GM21526 (cell line): ENCODE measurements around the gene MYO7A.

Source experiments
- ATAC-seq: cut with Tn5 transposase; IDR thresholded peaks from one replicate; pipeline ENCODE4 v1.9.1; 2021; ENCODE audit warnings: moderate library complexity; ENCODE audit not compliant: unreplicated experiment, low FRiP score

Gene MYO7A

GRCh38 chr11:77144196-77144856 is 16.3 kb downstream of the MYO7A start:
- ATAC-seq = no peak

DNA sequence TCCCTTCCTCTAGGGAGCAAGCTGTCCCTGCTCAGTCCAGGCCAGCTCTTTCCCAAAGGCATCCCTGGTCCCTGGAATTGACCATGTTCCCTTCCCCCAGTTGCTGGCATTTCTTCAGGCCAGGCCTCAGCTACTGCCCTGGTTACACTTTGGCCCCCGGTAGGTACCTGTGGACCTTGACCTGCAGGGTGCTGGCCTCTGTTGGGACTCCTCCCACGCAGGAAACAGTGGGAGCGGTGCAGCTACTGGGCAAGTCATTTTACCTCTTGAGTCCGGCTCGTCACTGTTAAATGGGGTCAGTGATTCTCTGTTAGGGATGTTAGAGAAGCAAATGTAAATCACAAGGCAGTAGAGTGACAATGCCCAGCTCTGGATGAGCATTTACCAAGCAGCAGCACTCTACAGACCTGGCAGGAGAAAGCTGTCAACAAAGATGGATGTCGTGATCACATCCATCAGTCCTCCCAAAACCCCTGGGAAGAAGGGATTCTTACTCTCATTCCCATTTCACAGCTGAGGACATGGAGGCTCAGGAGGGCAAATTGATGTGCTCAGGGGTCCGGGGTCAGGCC is 16.9 kb downstream of the MYO7A start:
- no peak for ATAC-seq

DNA sequence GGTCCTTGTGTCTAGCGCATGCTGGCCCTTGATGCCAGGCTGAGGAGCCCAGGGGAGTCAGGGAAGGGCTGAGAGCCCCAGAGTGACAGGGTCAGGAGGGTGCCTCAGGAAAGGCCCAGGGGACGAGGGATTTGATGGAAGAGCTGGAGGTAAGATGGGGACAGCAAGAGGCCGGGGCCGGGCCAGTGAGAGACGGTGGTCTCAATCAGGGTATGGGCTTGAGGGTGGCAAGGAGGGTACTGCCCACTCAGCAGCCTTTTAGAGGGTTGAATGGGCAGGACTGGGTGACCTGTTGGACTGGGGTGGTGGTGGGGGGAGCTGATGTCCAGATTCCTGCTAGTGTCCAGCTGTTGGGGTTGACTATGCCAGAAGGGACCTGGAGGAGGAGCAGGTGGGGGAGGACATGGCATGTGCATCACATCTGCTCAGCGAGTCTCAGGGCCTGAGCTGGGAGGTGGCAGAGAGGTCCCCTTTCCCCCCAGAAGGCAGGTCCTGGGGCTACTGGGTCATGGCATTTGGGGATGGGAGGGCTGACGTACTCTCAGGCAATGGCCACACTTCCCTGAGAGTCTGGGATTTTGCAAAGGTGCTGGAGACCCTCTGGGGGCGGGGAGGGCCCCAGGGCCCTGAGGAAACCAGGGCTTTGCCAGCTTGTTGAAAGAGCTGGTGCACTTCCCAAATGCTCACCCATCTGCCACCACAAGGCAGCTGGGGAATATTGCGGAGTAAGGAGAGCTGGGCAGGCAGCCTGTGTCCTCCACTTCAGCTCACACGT is 18.4 kb downstream of the MYO7A start:
- ATAC-seq = no peak

DNA sequence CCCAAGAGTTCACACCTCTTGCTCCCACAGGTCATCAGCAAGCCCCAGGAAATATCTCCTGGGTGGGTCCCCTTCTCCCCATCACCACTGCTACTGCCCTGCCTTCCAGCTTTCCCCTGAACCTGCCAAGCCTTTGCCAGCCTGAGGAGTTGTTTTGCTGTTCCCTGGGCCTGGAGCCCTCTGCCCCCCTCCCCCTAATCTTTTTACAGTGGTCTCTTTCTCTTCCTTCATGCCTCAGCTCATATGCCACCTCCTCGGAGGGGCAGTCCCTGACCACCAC is 18.9 kb downstream of the MYO7A start:
- ATAC-seq = no peak

DNA sequence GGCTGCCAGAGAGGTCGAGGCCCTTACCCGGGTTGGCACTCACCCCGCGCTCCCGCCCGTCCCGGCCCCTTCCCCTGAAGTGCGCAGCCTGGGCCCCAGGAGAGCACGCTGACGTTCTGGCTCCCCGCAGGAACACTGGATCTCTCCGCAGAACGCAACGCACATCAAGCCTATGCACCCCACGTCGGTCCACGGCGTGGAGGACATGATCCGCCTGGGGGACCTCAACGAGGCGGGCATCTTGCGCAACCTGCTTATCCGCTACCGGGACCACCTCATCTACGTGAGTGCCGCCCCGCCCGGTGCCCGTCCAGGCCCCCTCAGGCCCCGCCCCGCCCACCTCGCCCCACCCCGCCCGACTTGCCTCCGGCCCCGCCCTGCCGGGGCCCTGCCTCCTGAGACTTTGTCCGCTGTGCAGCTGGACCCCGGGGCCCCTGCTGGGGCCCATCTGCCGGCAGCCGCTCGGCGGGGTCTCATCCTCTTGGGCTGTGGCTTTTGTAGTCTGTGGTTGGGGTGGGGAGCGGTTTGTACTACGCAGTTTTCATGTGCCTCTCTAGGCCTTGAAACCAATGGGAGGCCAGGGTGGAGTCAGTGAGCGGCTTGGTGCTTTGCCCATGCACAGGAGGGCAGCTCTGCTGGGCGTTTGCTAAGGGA is 19.7 kb downstream of the MYO7A start:
- ATAC-seq = no peak

DNA sequence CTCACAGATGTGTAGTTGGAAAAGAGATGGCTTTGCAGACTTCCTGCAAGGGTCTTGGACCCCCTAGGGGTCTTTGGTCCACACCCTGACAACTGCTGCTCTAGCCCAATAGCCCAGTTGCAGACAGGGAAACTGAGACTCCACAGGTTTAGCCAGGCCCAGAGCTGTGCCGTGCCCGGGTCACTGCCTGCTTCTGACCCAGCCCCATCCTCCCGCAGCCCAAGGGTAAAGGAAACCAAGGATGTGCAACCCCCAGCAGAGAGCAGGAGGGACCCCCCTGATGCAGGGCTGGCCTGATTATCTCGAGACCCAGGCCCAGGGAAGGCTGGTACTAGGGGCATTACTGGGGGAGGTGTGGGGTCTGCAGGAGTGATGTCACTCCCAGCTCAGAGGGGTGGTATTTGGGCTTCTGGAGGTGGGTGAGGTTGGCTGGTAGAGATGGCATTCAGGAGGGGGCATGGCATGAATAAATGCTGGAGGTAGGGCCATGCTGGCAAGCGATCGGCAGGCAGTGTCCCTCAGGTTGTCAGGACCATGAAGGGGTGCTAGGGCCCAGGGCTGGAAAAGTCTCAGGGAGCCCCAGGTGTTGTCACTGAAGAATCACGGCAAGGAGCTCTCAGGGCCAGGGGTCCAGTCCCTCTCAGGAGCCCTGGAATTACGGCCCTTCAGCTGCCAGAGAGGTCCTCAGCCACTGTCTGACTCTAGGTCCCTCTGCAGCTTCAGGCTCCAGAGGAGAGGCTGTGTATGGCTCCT is 21.1 kb downstream of the MYO7A start:
- no peak for ATAC-seq

- no peak for ATAC-seq
Observed at GRCh38 chr11:77149716-77150392, 21.8 kb downstream of the MYO7A start.

GRCh38 chr11:77150836-77151235 is 22.8 kb downstream of the MYO7A start:
- ATAC-seq = no peak

DNA sequence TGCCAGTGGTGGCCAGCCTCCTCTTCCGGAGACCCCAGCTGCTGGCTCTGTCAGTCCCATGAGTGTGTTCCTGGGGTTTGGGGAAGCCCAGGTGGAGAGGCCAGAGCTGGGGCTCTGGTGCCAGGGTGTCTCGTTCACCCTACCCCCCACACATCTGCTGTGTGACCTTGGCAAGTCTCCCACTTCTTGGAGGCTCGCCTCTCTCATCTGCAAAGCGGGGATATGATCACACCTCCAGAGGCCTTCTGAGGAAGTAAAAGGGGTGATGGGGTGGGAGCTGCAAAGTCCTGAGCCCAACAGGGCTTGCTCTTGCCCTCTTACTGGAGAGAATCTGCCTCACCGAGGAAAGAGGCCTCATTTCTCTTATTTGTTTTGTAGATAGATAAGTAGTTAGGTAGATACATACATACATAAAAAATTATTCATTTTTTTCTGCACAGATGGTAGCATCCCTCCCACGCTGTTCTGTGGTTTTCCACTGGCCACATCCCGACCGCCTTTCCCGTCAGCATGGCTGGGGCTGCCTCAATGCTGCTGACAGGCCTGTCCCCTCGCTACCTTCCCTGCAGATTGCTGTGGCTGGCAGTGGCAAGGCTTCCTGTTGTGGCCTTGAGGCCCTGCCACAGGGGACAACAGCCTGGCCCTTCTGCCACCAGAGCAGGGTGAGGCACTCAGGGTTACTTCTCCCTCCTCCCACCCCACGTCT is 23.9 kb downstream of the MYO7A start:
- ATAC-seq = no peak

GRCh38 chr11:77152846-77153245 is 24.8 kb downstream of the MYO7A start:
- ATAC-seq = no peak

DNA sequence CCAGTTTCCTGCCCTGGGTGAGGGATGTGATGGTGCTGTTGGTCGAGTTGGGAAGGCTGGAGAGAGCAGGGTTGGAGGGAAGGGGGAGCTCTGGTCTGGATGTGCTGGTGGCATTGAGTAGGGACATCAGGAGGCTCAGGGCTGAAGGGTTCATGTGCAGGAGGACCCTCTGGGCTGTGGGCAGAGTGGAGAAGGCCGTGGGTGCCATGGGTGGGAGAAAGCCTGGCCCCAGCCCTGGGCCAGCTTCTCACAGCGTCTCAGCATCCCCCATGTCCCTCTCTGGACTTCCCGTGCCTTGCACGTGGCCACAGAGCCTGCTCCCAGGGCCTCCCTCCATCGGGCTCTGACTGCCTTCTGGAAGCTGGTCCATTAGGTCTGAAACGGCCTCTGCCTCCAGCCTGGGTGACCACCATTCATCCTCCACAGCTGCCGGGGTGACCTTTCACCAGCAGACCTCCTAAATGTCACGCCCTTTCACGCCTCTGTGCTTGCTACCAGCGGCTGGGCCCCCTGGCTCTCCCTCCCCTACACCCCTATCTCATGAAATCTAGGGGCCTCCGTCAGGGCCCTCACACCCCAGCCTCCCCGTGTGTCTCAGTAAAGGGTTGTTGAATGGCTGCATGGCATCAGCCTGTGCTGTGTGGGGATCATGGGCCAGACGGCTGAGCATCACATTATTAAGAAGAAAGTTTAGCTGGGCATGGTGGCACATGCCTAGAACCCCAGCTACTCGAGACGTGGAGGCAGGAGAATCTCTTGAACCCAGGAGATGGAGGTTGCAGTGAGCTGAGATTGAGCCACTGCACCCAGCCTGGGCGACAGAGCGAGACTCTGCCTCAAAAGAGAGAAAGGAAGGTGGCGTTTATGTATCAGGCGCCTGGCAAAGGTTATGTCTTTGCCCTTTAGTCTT is 25.5 kb downstream of the MYO7A start:
- ATAC-seq = no peak

DNA sequence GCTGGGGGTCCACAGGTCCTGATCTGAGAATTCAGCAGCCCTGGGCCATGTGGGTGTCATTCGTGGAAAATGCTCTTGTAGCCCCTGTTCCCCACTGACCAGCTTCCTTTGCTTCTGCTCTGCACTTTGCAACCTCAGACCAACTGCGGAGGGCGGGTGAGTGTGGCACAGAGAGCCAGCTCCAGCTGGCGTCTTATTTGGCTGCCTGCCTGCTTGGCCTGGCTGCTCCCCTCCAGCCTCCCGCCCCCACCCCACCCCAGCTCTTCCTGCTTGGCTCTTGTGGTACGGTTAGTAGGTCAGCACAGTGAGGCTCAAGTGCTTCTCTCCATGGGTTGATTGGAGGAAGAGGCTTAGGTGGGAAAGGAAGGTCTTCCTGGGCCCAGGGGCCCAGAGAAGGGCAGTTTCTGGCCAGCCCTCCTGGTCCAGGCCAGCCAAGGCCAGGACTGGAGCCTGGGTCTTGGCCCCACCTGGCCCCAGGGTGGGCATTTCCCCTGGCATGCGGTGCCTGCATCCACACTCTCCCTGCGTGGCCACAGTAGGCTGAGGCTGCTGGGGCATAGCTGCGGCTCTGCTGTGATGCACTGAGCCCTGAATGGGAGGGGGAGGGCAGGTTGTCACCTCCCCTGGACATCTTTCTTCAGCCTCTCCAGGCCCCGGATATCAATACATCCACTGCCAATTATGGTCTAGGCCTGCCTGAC is 26.5 kb downstream of the MYO7A start:
- no peak for ATAC-seq

GRCh38 chr11:77155082-77155475 is 27.0 kb downstream of the MYO7A start:
- ATAC-seq = no peak

DNA sequence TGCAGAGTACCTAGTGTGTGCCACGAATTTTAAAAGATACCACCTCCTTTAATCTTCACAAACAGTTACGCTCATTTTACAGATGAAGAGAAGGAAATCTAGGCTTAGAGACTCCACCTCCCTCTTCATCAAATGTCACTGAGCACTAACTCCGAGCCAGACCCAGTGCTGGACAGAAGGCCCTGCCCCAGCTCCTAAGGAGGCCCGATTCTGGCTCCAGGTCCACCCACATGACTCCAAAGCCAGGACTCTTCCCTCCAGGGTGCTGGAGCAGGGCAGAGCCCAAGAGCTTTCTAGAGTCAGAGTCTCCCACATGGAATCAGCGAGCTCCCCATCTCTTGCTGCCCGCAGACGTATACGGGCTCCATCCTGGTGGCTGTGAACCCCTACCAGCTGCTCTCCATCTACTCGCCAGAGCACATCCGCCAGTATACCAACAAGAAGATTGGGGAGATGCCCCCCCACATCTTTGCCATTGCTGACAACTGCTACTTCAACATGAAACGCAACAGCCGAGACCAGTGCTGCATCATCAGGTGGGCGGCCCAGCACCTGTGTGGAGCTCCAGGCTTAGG is 27.6 kb downstream of the MYO7A start:
- ATAC-seq = no peak

DNA sequence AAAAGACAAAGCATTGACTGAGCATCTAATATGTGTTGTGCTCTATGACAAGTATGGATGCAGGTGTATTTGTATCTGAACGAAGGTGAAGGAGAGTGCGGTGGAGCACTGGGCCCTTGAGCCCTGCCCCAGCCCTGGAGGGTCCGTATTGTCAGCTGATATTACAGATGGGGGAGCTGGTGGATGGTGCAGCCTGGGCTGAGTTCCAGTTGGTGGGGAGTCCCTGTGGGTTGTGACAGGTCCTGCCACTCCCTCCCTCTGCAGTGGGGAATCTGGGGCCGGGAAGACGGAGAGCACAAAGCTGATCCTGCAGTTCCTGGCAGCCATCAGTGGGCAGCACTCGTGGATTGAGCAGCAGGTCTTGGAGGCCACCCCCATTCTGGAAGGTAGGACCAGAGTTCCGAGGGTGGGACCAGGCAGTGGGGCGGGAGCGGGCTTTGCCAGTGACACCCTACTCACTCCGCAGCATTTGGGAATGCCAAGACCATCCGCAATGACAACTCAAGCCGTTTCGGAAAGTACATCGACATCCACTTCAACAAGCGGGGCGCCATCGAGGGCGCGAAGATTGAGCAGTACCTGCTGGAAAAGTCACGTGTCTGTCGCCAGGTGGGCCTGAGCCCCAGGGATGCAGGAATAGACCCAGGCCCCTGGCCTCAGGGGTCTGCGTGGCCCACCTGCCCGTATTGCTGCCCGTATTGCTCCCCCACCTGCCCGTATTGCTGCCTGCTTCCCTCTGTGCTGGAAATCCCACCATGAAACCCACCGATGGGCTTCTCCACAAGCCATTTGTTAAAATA is 28.6 kb downstream of the MYO7A start:
- ATAC-seq = no peak

GRCh38 chr11:77158041-77158695 is 30.1 kb downstream of the MYO7A start:
- no peak for ATAC-seq
